ENCODE results near the gene RALGAPA2.

Gene RALGAPA2

GRCh38 chr20:20446425-20447015, 265.9 kb downstream of the RALGAPA2 start:
- Histone ChIP-seq H3K27me3 (ENCODE audit: insufficient read depth, low read length) (no peaks in the 10 kb centered on the region), H3K27ac (ENCODE audit: low read depth, low read length, poor library complexity, severe bottlenecking) (no peak overlapping the region), H3K36me3 (ENCODE audit: insufficient read depth, low read length) (no peaks in the 10 kb centered on the region), H2AFZ (ENCODE audit: low read length) (no peak overlapping the region), H3F3A (ENCODE audit: insufficient read depth, low read length) (no peaks in the 10 kb centered on the region), H3K9me3 (ENCODE audit: low read length) (no peaks in the 10 kb centered on the region), H3K9me2 (ENCODE audit: low read depth, low read length) (no peaks in the 10 kb centered on the region), H3K79me2 (ENCODE audit: insufficient read depth, low read length) (no peaks in the 10 kb centered on the region), H3K4me1 (ENCODE audit: insufficient read depth, low read length, severe bottlenecking) (peaks cover 19% of the 10 kb centered on the region), H4K20me1 (ENCODE audit: insufficient read depth, low read length) (no peaks in the 10 kb centered on the region), H3K4me2 (ENCODE audit: low read length) (no peak overlapping the region), H3K4me3 (ENCODE audit: low read depth, low read length, poor library complexity, severe bottlenecking) (no peak overlapping the region), H3K9ac (ENCODE audit: low read length) (no peak overlapping the region)
- no peak for TF ChIP-seq EZH2 (IDR thresholded peaks at IDR 0.05; ENCODE audit: borderline replicate concordance, low read length)

- no peaks in the 10 kb centered on the region for H4K20me1 ChIP-seq (ENCODE audit: insufficient read depth, low read length)
- H3K9me2 ChIP-seq (ENCODE audit: low read depth, low read length), result no peaks in the 10 kb centered on the region
- TF ChIP-seq EZH2 (IDR thresholded peaks at IDR 0.05; ENCODE audit: borderline replicate concordance, low read length), result no peak
- TF ChIP-seq, protein P1, sequence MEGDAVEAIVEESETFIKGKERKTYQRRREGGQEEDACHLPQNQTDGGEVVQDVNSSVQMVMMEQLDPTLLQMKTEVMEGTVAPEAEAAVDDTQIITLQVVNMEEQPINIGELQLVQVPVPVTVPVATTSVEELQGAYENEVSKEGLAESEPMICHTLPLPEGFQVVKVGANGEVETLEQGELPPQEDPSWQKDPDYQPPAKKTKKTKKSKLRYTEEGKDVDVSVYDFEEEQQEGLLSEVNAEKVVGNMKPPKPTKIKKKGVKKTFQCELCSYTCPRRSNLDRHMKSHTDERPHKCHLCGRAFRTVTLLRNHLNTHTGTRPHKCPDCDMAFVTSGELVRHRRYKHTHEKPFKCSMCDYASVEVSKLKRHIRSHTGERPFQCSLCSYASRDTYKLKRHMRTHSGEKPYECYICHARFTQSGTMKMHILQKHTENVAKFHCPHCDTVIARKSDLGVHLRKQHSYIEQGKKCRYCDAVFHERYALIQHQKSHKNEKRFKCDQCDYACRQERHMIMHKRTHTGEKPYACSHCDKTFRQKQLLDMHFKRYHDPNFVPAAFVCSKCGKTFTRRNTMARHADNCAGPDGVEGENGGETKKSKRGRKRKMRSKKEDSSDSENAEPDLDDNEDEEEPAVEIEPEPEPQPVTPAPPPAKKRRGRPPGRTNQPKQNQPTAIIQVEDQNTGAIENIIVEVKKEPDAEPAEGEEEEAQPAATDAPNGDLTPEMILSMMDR (IDR thresholded peaks at IDR 0.05; ENCODE audit: low read length), result no peak
- no peaks in the 10 kb centered on the region for H3K36me3 ChIP-seq (ENCODE audit: insufficient read depth, low read length)
- H3F3A ChIP-seq (ENCODE audit: insufficient read depth, low read length), result no peaks in the 10 kb centered on the region
- no peak overlapping the region for H3K27ac ChIP-seq (ENCODE audit: low read depth, low read length, poor library complexity, severe bottlenecking)
- peaks cover 19% of the 10 kb centered on the region for H3K4me1 ChIP-seq (ENCODE audit: insufficient read depth, low read length, severe bottlenecking)
- no peaks in the 10 kb centered on the region for H3K79me2 ChIP-seq (ENCODE audit: insufficient read depth, low read length)
- H3K9ac ChIP-seq (ENCODE audit: low read length), result no peak overlapping the region
- H3K4me2 ChIP-seq (ENCODE audit: low read length), result no peak overlapping the region
- no peak overlapping the region for H3K4me3 ChIP-seq (ENCODE audit: low read depth, low read length, poor library complexity, severe bottlenecking)
- no peaks in the 10 kb centered on the region for H3K27me3 ChIP-seq (ENCODE audit: insufficient read depth, low read length)
- no peak overlapping the region for H2AFZ ChIP-seq (ENCODE audit: low read length)
- no peaks in the 10 kb centered on the region for H3K9me3 ChIP-seq (ENCODE audit: low read length)
Observed at GRCh38 chr20:20446001-20446400, 266.4 kb downstream of the RALGAPA2 start.

DNA sequence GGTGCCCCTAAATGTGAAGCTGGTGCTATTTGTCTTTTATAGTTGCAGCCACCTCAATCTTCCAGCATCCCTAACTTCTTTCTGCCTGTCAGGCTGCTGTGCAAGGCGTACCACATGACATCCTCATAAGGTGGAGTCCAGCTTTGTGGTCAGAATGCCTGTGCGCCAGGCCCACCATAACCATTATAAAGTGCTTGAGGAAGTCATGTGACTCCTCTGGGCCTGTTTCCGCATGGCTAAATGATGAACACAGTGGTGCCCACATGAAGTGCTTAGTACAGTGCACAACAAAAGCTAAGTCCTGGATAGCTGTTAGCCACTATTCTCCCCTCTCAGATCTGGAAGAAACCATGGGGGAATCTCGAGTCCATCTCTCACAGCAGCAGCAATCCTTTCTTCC, 268.9 kb downstream of the RALGAPA2 start:
- no peaks in the 10 kb centered on the region for H3F3A ChIP-seq (ENCODE audit: insufficient read depth, low read length)
- H3K9me2 ChIP-seq (ENCODE audit: low read depth, low read length), result no peaks in the 10 kb centered on the region
- no peak overlapping the region for H3K27ac ChIP-seq (ENCODE audit: low read depth, low read length, poor library complexity, severe bottlenecking)
- H3K4me1 ChIP-seq (ENCODE audit: insufficient read depth, low read length, severe bottlenecking), result peaks cover 19% of the 10 kb centered on the region
- no peaks in the 10 kb centered on the region for H4K20me1 ChIP-seq (ENCODE audit: insufficient read depth, low read length)
- no peak overlapping the region for H3K4me3 ChIP-seq (ENCODE audit: low read depth, low read length, poor library complexity, severe bottlenecking)
- no peaks in the 10 kb centered on the region for H3K79me2 ChIP-seq (ENCODE audit: insufficient read depth, low read length)
- no peak overlapping the region for H3K4me2 ChIP-seq (ENCODE audit: low read length)
- H3K27me3 ChIP-seq (ENCODE audit: insufficient read depth, low read length), result no peaks in the 10 kb centered on the region
- H2AFZ ChIP-seq (ENCODE audit: low read length), result no peak overlapping the region
- no peaks in the 10 kb centered on the region for H3K9me3 ChIP-seq (ENCODE audit: low read length)
- H3K36me3 ChIP-seq (ENCODE audit: insufficient read depth, low read length), result no peaks in the 10 kb centered on the region
- TF ChIP-seq, protein P1 (IDR thresholded peaks at IDR 0.05; ENCODE audit: low read length), result no peak
- no peak for TF ChIP-seq EZH2 (IDR thresholded peaks at IDR 0.05; ENCODE audit: borderline replicate concordance, low read length)
- no peak overlapping the region for H3K9ac ChIP-seq (ENCODE audit: low read length)

GRCh38 chr20:20442466-20442865, 270.0 kb downstream of the RALGAPA2 start:
- Histone ChIP-seq H2AFZ (ENCODE audit: low read length) (no peak overlapping the region), H3K9me2 (ENCODE audit: low read depth, low read length) (no peaks in the 10 kb centered on the region), H3K9me3 (ENCODE audit: low read length) (no peaks in the 10 kb centered on the region), H4K20me1 (ENCODE audit: insufficient read depth, low read length) (no peaks in the 10 kb centered on the region), H3K27ac (ENCODE audit: low read depth, low read length, poor library complexity, severe bottlenecking) (no peak overlapping the region), H3K4me2 (ENCODE audit: low read length) (no peak overlapping the region), H3K79me2 (ENCODE audit: insufficient read depth, low read length) (no peaks in the 10 kb centered on the region), H3F3A (ENCODE audit: insufficient read depth, low read length) (no peaks in the 10 kb centered on the region), H3K4me3 (ENCODE audit: low read depth, low read length, poor library complexity, severe bottlenecking) (no peak overlapping the region), H3K4me1 (ENCODE audit: insufficient read depth, low read length, severe bottlenecking) (peaks cover 19% of the 10 kb centered on the region), H3K9ac (ENCODE audit: low read length) (no peak overlapping the region), H3K36me3 (ENCODE audit: insufficient read depth, low read length) (no peaks in the 10 kb centered on the region), H3K27me3 (ENCODE audit: insufficient read depth, low read length) (no peaks in the 10 kb centered on the region)
- TF ChIP-seq, protein P1 (IDR thresholded peaks at IDR 0.05; ENCODE audit: low read length), result no peak
- TF ChIP-seq EZH2 (IDR thresholded peaks at IDR 0.05; ENCODE audit: borderline replicate concordance, low read length), result no peak

Measured in OCI-LY1 (cell line).